ENCODE measurements around the gene FADS3.

Gene FADS3

DNA sequence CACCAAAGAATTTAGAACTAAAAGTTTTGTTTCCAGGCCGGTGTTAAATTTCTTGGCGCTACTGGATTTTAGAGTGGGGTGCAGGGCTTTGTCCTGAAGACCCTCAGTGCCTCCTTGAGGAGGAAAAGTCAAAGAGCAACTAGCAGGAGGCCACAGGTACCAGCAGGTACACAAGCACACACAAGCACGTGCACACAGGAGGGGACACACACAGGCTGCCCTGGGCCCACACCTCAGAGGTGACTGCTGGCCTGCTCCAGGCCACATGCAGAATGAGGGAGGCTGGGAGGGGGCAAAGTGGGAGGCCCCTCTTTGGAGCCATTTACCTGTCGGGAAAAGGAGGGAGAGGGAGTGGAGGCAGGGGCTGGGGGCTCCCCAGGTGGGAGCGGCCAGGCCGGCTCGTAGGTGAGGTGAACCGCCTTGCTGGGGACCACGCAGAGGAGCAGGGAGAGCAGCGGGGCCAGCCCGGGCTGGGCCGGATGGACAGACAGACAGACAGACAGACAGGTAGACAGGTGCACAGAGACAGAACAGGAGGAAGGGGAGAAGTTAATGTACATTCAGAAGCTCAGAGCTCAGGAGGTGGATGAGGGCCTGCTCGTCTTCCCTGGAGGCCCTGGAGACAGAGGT lies 13.8 kb upstream of the FADS3 start:
- TF ChIP-seq, protein P1, sequence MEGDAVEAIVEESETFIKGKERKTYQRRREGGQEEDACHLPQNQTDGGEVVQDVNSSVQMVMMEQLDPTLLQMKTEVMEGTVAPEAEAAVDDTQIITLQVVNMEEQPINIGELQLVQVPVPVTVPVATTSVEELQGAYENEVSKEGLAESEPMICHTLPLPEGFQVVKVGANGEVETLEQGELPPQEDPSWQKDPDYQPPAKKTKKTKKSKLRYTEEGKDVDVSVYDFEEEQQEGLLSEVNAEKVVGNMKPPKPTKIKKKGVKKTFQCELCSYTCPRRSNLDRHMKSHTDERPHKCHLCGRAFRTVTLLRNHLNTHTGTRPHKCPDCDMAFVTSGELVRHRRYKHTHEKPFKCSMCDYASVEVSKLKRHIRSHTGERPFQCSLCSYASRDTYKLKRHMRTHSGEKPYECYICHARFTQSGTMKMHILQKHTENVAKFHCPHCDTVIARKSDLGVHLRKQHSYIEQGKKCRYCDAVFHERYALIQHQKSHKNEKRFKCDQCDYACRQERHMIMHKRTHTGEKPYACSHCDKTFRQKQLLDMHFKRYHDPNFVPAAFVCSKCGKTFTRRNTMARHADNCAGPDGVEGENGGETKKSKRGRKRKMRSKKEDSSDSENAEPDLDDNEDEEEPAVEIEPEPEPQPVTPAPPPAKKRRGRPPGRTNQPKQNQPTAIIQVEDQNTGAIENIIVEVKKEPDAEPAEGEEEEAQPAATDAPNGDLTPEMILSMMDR (IDR thresholded peaks at IDR 0.05; ENCODE audit: control insufficient read depth, extremely low read depth, insufficient read depth), result no peak
- DNase-seq (ENCODE audit: low read depth), result no peak
- no peak overlapping the region for H3K4me3 ChIP-seq (ENCODE audit: low read depth, low read length)

DNA sequence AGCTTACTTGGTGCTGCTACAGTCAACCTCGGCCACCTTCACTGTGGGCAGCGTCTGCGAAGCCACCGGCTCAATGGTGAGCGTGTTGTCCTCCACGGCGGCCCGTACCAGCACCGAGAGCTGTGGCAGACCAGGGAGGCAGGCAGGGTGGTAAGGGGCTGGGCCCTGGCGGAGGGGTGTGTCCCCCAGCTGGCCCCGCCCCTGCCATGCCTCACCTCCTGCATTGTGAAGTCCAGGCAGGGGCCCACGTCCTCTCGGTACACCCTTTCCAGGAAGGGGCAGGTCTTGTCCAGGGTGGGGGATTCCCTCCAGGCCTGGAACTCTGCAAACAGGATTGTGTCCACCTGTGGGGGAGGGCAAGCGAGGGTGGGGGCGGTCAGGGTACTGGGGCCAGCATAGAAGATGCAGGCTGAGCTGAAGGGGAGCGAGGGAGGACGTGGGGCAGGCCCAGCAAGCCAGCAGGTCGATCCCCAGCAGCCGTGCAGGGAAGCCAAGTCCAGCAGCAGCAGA lies 13.2 kb upstream of the FADS3 start:
- TF ChIP-seq, protein P1 (IDR thresholded peaks at IDR 0.05; ENCODE audit: control insufficient read depth, extremely low read depth, insufficient read depth), result no peak
- no peak for DNase-seq (ENCODE audit: low read depth)
- H3K4me3 ChIP-seq (ENCODE audit: low read depth, low read length), result no peak overlapping the region

DNA sequence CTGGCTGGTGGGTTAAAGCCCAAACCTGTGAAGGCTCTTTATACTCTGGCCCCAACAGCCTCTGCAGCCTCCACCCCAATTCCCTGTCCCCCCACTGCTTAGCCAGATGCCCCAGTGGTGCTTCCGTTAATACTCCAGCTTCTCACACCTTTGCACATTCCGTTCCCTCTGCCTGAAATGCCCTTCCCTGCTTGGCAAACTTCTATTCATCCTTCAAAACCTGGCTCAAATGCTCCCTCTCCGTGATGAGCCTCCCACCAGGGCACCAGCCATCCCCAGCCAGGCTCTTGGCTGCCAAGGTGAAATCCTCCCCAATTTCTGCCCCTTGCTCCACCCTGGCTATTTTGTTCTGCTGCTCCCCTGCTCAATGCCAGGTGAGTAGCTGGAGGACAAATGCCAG lies 12.5 kb upstream of the FADS3 start:
- TF ChIP-seq, protein P1 (IDR thresholded peaks at IDR 0.05; ENCODE audit: control insufficient read depth, extremely low read depth, insufficient read depth), result no peak
- H3K4me3 ChIP-seq (ENCODE audit: low read depth, low read length), result no peak overlapping the region
- no peak for DNase-seq (ENCODE audit: low read depth)

DNA sequence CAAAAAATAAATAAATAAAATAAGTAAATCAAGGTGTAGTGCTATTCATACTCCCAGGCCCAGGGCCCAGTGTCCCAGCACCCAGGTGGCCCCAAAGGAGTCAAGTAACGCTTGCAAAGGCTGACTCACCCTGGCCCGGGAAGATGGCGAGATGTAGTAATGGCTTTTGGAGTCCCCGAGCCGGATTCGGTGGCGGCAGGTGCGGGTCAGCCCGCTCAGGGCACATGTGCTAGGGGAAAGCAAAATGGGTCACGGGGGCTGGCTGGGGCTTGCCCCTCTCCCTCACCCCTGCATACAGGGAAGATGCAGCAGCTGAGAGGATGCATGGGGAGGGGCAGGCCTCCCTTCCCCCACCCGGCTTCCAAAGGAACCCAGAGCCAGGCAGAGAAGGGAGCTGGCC lies 11.0 kb upstream of the FADS3 start:
- TF ChIP-seq, protein P1 (IDR thresholded peaks at IDR 0.05; ENCODE audit: control insufficient read depth, extremely low read depth, insufficient read depth), result no peak
- no peak for DNase-seq (ENCODE audit: low read depth)
- H3K4me3 ChIP-seq (ENCODE audit: low read depth, low read length), result no peak overlapping the region

DNA sequence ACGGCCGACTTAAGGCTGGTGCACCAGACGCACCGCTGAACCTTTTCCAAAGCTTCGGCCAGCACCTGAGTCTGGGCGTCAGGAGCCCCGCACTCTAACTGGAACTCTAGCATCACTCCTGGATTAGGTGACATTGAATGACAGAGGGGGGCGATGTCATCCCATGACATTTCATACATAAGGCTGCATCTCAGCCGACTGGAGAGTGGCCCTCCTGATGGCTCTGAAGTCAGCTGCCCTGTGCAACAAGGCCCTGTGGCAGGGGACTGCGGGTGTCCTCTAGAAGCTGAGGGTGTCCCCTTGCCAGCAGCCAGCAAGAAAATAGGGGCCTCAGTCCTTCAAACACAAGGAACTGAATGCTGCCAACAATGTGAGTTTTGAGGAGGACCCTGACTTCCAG lies 10.1 kb upstream of the FADS3 start:
- no peak overlapping the region for H3K4me3 ChIP-seq (ENCODE audit: low read depth, low read length)
- no peak for DNase-seq (ENCODE audit: low read depth)
- TF ChIP-seq, protein P1 (IDR thresholded peaks at IDR 0.05; ENCODE audit: control insufficient read depth, extremely low read depth, insufficient read depth), result no peak

DNA sequence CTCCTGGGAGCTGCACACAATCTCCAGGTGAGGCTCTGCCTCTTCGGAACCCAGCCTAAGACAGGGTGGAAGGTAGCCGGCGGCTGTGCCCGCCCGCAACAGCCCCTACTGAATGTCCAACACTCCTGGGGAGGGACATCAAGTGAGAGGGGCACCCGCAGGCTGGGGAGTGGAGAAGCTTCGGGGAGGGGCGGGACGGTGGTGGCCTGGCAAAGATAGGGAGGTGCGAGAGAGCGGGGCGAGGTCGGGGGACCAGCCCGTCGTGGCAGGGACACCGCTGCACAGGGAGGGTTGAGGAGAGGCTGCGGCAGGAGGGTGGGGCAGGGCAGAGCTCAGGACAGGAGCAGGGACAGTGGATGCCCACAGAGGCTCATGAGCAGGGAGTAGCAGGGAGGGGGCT lies 8.9 kb upstream of the FADS3 start:
- DNase-seq (ENCODE audit: low read depth), result no peak
- H3K4me3 ChIP-seq (ENCODE audit: low read depth, low read length), result no peak overlapping the region
- TF ChIP-seq, protein P1 (IDR thresholded peaks at IDR 0.05; ENCODE audit: control insufficient read depth, extremely low read depth, insufficient read depth), result no peak
